Measurements from ENCODE around the gene MAPK14.
"Not testable (repeated sequence)": the region's sequence is repeated elsewhere in the genome, so short reads cannot be mapped to it uniquely, and the experiment has no call there.

The MAPK14 gene

GRCh38 chr6:36071281-36071680, 43.7 kb downstream of the MAPK14 start:
- DNase-seq: no peak

- no peak for DNase-seq
These were observed 44.1 kb downstream of the MAPK14 start for GRCh38 chr6:36071714-36072113.

- no peak for DNase-seq
These were observed 45.1 kb downstream of the MAPK14 start for GRCh38 chr6:36072681-36073080.

DNA sequence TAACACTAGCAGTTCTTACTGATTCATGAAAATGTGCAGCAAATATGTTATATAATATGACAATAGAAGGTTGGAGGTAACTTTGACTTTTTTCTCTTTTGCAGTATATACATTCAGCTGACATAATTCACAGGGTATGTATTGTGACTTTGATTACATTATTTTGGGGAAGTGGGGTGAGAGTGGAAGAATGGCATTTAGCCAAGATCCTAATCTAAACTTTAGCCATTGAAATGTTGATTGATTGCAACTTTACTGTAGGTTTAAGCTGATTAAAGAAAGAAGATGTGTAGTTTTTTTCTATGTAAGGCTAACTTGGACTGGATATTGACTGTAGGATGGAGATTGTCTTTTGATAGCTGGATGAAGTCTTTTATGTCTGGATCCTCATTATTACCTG, 46.0 kb downstream of the MAPK14 start:
- no peak for DNase-seq

GRCh38 chr6:36075656-36076055, 48.0 kb downstream of the MAPK14 start:
- no peak for DNase-seq

DNA sequence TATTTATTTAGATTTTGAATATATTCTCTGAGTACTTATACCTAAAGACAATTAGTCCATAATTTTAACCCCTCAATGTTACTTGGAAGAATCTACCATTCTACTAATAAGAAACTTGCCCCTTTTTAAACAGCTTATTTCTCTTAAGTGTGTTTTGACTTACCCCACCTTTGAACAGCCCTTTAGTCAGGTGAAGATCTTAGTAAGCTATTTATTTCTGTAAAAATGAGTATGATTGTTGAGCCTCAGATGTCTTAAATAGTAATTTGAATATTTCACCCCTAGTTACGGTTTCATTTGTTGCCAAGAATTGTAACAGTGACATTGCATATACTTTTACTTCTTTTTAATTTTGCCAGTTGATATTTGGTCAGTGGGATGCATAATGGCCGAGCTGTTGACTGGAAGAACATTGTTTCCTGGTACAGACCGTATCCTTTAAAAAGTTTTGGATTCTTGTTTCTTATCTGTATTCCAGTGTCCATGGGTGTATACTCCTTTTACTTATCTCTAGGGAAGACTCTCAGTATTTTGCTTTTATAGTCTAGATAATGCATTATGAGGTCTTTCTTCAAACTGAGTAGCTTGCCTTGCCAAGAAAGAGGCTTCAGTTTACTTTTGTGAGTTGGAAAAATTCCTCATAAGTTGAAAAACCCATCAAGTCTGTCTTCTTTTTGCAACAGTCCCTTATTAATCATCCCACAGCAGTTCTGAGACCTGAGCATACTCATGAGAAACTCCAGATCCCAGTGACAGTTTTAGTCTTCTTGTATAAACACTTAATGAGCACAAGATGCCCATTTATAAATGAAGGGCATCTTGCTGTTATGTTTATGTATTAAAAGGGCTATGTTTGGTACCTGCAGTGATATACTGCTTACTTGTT, 48.8 kb downstream of the MAPK14 start:
- no peak for DNase-seq

DNA sequence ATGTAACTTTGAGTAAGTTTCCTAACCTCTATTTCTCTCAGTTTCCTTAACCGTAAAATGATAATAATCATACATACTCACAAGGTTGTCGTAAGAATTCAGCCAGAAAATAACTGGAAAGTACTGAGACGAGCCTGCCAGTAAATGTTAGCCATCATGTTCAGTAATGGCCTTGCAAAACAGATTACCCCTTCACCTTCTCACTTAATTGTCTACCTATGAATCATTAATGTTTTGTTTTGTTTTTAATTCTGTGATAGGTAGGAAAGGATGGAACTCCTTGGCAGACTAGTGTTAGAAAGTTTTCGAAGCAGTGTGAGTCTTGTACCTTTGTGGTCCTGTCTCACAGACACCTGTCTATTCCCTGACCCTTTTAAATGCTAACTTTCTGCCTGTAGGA, 50.6 kb downstream of the MAPK14 start:
- DNase-seq: no peak

DNA sequence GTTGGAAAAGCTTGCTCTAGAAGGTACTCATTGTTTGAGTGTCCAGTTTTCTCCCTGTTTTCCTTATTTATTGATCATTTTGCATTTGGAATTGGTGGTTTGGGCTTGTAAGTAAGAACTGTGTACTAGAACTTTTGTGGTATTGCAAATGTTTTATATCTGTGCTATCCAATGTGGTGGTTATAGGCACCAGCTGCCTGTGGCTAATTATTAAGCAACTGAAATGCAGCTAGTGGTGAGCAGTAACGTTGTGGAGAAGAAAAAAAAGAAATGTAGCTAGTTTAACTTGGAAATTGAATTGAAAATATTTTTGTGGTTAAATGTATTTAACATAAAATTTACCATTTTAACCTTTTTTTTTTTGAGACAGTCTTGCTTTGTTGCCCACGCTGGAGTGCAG, 52.0 kb downstream of the MAPK14 start:
- no peak for DNase-seq

- DNase-seq: no peak
These were observed 54.7 kb downstream of the MAPK14 start for GRCh38 chr6:36082318-36082717.

- no peak for DNase-seq
These were observed 55.8 kb downstream of the MAPK14 start for GRCh38 chr6:36083446-36083845.

DNA sequence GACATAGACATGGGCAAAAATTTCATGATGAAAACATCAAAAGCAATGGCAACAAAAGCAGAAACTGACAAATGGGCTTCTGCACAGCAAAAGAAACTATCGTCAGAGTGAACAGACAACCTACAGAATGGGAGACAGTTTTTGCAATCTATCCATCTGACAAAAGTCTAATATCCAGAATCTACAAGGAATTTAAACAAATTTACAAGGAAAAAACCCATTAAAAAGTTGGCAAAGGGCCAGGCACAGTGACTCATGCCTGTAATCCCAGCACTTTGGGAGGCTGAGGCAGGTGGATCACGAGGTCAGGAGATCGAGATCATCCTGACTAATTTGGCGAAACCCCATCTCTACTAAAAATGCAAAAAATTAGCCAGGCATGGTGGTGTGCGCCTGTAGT, 60.6 kb downstream of the MAPK14 start:
- not testable (repeated sequence) for DNase-seq

- DNase-seq: no peak
These were observed 61.4 kb downstream of the MAPK14 start for GRCh38 chr6:36089048-36089447.

DNA sequence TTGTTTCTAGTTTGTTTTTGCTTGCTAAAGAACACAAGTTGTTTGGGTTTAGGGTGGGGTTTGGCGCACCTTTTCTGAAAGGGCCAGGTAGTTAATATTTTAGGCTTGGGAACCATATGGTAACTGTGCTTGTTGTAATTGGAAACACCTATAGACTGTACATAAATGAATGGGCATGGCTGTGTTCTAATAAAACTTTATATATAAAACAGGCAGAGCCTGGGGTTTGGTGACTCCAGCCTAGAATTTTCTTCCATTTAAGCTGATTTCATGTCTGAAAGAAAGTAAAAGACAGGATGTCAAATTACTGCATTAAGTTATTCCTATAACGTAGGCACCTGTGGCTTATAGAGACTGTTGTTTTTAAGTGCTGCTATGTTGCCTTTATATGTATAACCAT, 66.6 kb downstream of the MAPK14 start:
- no peak for DNase-seq

DNA sequence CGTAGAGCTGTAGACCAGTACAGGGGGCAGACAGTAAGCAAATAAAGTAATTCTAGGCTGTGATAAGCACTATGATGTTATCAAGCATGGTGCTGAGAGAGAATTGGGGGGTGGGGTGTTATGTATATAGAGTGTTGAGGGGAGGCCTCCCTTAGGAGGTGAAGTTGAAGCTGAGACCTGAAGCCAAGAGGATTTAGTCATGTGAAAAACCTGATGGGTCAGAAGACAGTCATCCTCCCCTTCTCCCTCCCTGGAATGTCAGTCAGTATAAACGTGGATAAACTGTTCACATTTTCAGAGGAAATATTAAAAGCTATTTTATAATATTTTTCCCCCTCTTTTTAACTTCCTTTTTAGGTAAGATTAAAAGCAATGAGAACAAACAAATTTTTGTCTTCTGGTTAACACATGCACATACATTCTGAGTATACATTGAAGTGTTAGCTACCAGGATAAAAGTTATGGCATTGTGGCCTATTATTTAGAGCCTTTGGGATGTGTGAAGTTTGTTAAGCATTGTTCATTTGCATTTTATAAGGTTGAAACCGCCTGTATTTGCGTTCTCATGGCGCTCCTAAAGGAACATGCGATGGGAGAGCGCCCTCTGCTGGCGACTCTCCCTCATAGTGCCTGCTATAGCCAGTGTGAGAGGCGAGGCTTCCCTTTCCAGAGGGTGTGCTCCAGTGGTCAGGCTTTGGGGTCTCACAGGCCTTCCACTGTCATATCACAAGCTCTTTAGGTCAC, 67.3 kb downstream of the MAPK14 start:
- DNase-seq: peak; percentile 88

DNA sequence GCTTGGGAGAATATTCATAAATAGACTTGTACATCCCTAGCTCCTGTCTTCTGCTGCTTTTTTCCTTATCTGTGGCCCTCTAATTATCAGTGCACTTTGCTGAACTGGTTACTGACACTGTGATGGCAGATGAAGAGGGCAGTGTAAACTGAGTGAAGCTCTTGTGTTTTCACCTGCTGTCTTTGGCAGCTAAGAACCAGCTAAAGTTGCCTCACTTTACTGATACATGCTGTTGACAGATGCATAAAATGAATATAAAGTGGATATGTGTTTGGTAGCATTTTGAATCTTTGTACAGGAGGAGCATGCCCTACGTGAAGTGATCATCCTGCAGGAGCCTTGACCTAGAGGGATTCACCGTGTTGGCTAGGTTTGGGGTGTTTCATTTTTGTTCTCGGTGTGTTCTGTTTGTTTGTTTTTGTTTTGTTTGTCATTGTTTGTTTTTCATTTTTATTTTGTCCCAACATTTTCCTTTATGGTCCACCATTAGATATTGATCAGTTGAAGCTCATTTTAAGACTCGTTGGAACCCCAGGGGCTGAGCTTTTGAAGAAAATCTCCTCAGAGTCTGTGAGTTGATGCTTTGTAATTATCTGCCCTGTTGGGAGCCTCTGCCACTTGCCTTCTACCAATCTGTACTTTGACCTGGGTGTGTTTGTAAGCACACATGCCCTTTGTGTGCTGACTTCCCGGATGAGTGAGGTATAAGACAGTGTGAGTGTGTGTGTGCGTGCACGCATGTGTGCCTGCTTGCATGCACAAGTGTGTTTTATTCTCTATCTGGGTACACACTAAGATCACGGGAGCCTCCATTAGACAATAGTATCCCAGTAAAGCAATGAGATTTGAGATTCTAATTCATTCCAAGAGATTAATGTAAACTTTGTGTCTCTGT, 68.1 kb downstream of the MAPK14 start:
- DNase-seq: no peak

DNA sequence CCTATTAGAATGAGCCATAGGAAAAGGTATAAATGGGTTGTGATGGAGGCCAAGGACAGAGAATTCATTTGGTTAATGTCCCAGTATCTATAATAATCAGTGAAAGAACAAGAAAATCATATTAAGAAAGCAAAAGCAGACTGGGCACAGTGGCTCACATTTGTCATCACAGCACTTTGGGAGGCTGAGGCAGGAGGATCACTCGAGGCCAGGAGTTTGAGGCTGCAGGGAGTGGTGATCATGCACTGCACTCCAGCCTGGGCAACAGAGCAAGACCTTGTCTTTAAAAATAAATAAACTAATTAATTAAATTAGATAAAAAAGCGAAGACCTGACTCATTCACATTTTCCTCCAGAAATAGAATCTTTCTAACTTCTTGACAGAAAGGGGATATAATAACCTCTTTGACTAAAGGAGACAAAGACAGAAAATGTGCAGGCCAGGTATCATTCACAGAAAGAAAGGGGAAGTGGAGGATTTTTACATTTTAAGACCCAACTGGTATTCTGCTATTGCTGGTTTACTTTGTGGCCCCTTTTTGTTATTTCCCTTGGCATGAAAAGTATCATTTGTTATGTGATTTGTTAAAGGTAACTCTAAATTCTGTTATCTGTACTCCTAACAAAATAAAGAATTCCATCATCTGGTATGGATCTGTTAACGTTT, 70.8 kb downstream of the MAPK14 start:
- no peak for DNase-seq

DNA sequence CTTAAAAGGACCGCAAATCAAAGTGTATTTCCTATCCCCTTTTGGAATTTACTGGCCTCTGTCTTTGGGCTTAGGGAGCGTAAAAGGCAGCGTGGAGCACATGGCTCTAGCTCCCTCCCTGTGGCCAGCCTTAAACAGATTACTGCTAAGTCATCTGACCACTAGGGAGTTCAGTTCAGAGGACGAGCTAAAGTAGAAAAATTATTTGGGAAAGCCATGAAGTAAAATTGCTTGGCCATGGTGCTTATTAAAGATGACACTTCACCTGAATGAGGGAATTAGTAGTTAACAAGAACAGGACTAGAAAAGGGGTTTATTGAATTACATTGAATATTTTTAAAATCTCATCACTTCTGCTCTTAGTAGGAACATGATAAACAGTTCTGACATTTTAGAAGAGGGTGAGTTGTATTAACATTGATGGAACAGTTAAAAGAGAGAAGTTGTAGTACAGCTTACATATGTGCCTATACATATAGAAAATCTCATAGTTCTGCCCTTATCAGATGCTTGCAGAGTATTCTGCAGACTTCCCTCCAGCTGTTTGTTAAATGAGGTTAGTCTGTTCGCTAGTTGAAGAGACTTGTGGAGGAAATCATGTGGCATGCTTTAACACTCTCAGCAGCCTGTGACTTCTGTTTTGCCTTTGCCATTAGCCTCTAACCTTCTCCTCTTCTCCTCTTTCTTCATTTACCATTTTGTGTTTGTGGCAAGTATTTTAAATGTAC, 71.5 kb downstream of the MAPK14 start:
- no peak for DNase-seq

GRCh38 chr6:36099869-36100483, 72.4 kb downstream of the MAPK14 start:
- DNase-seq: no peak

- no peak for DNase-seq
These were observed 74.1 kb downstream of the MAPK14 start for GRCh38 chr6:36101691-36102090.

GRCh38 chr6:36102853-36103252, 75.2 kb downstream of the MAPK14 start:
- no peak for DNase-seq

DNA sequence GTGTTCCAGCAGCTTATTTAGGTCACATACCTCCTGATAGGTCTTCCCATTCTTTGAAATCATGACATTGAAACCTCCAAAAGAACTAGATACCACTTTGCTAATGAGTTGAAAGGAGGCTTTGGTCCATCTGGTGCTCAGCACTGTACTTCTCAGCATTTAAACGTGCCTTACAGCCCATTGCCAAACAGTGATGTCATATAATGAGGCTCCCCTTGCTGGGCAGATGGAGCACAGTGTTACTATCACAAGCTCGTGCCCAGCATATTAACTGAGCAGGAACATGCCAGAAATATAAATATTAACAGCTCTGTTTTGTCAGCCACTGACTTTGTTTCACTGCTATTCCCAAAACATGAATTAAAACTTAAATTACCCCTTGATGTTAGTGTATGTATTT, 77.2 kb downstream of the MAPK14 start:
- no peak for DNase-seq
